Neural cell (in vitro differentiated cells): Measurements from ENCODE around the gene DGKG. TPM values are rescaled to one million over a fixed set of nuclear protein-coding genes. Genes with fewer than 3 reads are reported as not detected.

ENCODE experiments used
- H2AFZ ChIP-seq: fragments of 200-600, 300-800 bp; sonication (generic), shearing (Covaris generic); 2 replicates; pipeline ENCODE4 v1.6.0; 2014; ENCODE audit warnings: low read depth, mild to moderate bottlenecking, antibody characterized with exemption, low read length, moderate library complexity
- H3F3A ChIP-seq: fragments of 200-600 bp; shearing (Covaris generic); 2 replicates; pipeline ENCODE4 v1.6.1; 2016; ENCODE audit warnings: mild to moderate bottlenecking, moderate library complexity, mixed read lengths, antibody characterized with exemption, low read length; ENCODE audit not compliant: insufficient read depth, poor library complexity, severe bottlenecking
- H3K27ac ChIP-seq: fragments of 200-600, 300-800 bp; sonication (generic), shearing (Covaris generic); 2 replicates; pipeline ENCODE4 v1.5.1; 2014; ENCODE audit warnings: mild to moderate bottlenecking, low read length, moderate library complexity
- H3K27me3 ChIP-seq: fragments of 300-800, 200-600 bp; sonication (generic), shearing (Covaris generic); 2 replicates; pipeline ENCODE4 v1.6.0; 2014; ENCODE audit warnings: mild to moderate bottlenecking, low read depth, low read length, moderate library complexity; ENCODE audit not compliant: insufficient read depth
- H3K36me3 ChIP-seq: fragments of 300-800, 200-600 bp; sonication (generic), shearing (Covaris generic); 2 replicates; pipeline ENCODE4 v1.5.1; 2014; ENCODE audit warnings: mild to moderate bottlenecking, antibody characterized with exemption, low read length, moderate library complexity; ENCODE audit not compliant: insufficient read depth
- H3K4me2 ChIP-seq: fragments of 300-800, 200-600 bp; sonication (generic), shearing (Covaris generic); 2 replicates; pipeline ENCODE4 v1.6.0; 2014; ENCODE audit warnings: mild to moderate bottlenecking, low read length
- H3K4me3 ChIP-seq: fragments of 300-800, 200-600 bp; sonication (generic), shearing (Covaris generic); 2 replicates; pipeline ENCODE4 v1.5.1; 2014; ENCODE audit warnings: mild to moderate bottlenecking, low read length, moderate library complexity
- H3K79me2 ChIP-seq: fragments of 200-600 bp; shearing (Covaris generic); replicated peaks from 2 replicates; pipeline ENCODE4 v1.6.0; 2014; ENCODE audit warnings: mild to moderate bottlenecking, low read length, moderate library complexity; ENCODE audit not compliant: insufficient read depth
- H3K9ac ChIP-seq: fragments of 300-800, 200-600 bp; sonication (generic), shearing (Covaris generic); 2 replicates; pipeline ENCODE4 v1.6.1; 2016; ENCODE audit warnings: mild to moderate bottlenecking, low read length, mixed read lengths
- H3K9me2 ChIP-seq: fragments of 200-600 bp; shearing (Covaris generic); 2 replicates; pipeline ENCODE4 v1.6.1; 2016; ENCODE audit warnings: mild to moderate bottlenecking, low read length, mixed read lengths; ENCODE audit not compliant: insufficient read depth
- H3K9me3 ChIP-seq: fragments of 200-600, 300-800 bp; sonication (generic), shearing (Covaris generic); 2 replicates; pipeline ENCODE4 v1.6.1; 2016; ENCODE audit warnings: mild to moderate bottlenecking, mixed run types, low read length, moderate library complexity, mixed read lengths
- H4K20me1 ChIP-seq: fragments of 200-600 bp; shearing (Covaris generic); 2 replicates; pipeline ENCODE4 v1.6.1; 2016; ENCODE audit warnings: mild to moderate bottlenecking, mixed run types; ENCODE audit not compliant: insufficient read depth
- CTCF ChIP-seq: fragments of 450-650 bp; IDR thresholded peaks from 2 replicates; pipeline ENCODE4 v1.5.1; 2014; ENCODE audit warnings: antibody characterized with exemption, mild to moderate bottlenecking, moderate library complexity; ENCODE audit not compliant: poor library complexity, severe bottlenecking
- EP300 ChIP-seq: fragments of 450-650 bp; conservative IDR thresholded peaks from 2 replicates; pipeline ENCODE4 v1.6.1; 2014; ENCODE audit warnings: antibody characterized with exemption, mild to moderate bottlenecking, moderate library complexity; ENCODE audit not compliant: poor library complexity, severe bottlenecking
- EZH2 ChIP-seq: fragments of 200-600, 300-800 bp; shearing (Covaris generic), sonication (generic); IDR thresholded peaks from 2 replicates; pipeline ENCODE4 v1.6.1; 2014; ENCODE audit warnings: antibody characterized with exemption, low read length, borderline replicate concordance, mild to moderate bottlenecking; ENCODE audit not compliant: insufficient read depth, poor library complexity, severe bottlenecking
- MXI1 ChIP-seq: fragments of 450-650 bp; conservative IDR thresholded peaks from 2 replicates; pipeline ENCODE4 v1.6.1; 2014; ENCODE audit warnings: antibody characterized with exemption, mild to moderate bottlenecking; ENCODE audit not compliant: poor library complexity, severe bottlenecking
- POLR2AphosphoS5 ChIP-seq: IDR thresholded peaks from 2 replicates; pipeline ENCODE4 v1.6.1; 2012
- RAD21 ChIP-seq: fragments of 450-650 bp; conservative IDR thresholded peaks from 2 replicates; pipeline ENCODE4 v1.6.1; 2014; ENCODE audit warnings: antibody characterized with exemption, mild to moderate bottlenecking, moderate library complexity
- SMC3 ChIP-seq: fragments of 450-650 bp; conservative IDR thresholded peaks from 2 replicates; pipeline ENCODE4 v1.6.1; 2014; ENCODE audit warnings: antibody characterized with exemption, mild to moderate bottlenecking, moderate library complexity; ENCODE audit not compliant: poor library complexity
- TAF1 ChIP-seq: IDR thresholded peaks from 2 replicates; pipeline ENCODE4 v1.6.1; 2012; ENCODE audit warnings: low read depth
- polyA plus RNA-seq: library from polyadenylated mRNA; depleted of rRNA; stranded (reverse); fragments of >200 nt; gene quantifications from 2 replicates; pipeline ENCODE4 v1.2.3, GENCODE V29; 2014
- TF ChIP-seq, protein P1 (sequence below): IDR thresholded peaks from 2 replicates; pipeline ENCODE4 v1.6.1; 2012; ENCODE audit warnings: borderline replicate concordance

Gene DGKG
- polyA plus RNA-seq, 1 donor from 2014 or later = not detected

- Histone ChIP-seq H3K9me3 (no peaks in the 10 kb centered on the region), H3K36me3 (no peaks in the 10 kb centered on the region), H3K79me2 (no peaks in the 10 kb centered on the region), H4K20me1 (no peaks in the 10 kb centered on the region), H3K9me2 (no peaks in the 10 kb centered on the region), H2AFZ (no peak overlapping the region), H3K27ac (no peak overlapping the region), H3K4me2 (no peak overlapping the region), H3K27me3 (no peaks in the 10 kb centered on the region), H3K9ac (no peak overlapping the region), H3K4me3 (no peak overlapping the region), H3F3A (no peaks in the 10 kb centered on the region)
- TF ChIP-seq EZH2 (no peak), TAF1 (no peak), SMC3 (no peak), MXI1 (no peak), POLR2AphosphoS5 (no peak), RAD21 (no peak), EP300 (no peak), CTCF (no peak)
Measured at GRCh38 chr3:186212611-186213010, 149.4 kb downstream of the DGKG start.

DNA sequence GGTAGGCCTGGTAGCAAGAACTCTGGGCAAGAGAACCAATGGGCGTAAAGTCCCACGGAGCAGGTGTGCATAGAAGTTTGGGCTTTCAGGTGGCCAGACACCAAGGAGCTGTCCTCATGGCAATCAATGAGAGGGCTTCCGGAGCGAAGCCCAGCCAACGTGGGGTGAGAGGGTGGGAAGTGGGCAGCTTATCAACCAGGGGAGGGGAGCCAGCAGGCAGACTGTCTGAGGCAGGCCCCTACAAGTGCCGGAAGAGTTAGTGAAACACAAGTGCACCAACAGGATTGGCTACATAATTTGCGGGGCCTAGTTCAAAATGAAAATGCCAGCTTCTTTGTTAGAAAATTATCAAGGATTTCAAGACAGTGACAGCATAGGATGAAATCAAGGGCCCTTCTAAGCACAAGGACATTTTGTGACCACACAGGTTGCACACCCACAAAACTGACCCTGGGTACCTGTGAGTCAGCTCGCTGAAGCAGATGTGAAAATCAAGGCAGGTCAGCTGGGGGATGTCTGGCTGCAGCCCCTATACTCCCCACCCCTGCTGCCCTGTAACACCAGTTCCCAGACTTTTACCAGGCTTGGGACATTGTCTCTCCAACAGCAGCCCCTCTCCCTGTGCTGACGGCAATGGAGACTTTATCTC, 151.1 kb downstream of the DGKG start:
- Histone ChIP-seq H3K4me2 (no peak overlapping the region), H3K9ac (no peak overlapping the region), H3K36me3 (no peaks in the 10 kb centered on the region), H3K9me2 (no peaks in the 10 kb centered on the region), H3K4me3 (no peak overlapping the region), H3K9me3 (no peaks in the 10 kb centered on the region), H3F3A (no peaks in the 10 kb centered on the region), H2AFZ (no peak overlapping the region), H3K27me3 (no peaks in the 10 kb centered on the region), H3K79me2 (no peaks in the 10 kb centered on the region), H3K27ac (no peak overlapping the region), H4K20me1 (no peaks in the 10 kb centered on the region)
- TF ChIP-seq SMC3 = no peak
- no peak for TF ChIP-seq TAF1
- TF ChIP-seq, protein P1, sequence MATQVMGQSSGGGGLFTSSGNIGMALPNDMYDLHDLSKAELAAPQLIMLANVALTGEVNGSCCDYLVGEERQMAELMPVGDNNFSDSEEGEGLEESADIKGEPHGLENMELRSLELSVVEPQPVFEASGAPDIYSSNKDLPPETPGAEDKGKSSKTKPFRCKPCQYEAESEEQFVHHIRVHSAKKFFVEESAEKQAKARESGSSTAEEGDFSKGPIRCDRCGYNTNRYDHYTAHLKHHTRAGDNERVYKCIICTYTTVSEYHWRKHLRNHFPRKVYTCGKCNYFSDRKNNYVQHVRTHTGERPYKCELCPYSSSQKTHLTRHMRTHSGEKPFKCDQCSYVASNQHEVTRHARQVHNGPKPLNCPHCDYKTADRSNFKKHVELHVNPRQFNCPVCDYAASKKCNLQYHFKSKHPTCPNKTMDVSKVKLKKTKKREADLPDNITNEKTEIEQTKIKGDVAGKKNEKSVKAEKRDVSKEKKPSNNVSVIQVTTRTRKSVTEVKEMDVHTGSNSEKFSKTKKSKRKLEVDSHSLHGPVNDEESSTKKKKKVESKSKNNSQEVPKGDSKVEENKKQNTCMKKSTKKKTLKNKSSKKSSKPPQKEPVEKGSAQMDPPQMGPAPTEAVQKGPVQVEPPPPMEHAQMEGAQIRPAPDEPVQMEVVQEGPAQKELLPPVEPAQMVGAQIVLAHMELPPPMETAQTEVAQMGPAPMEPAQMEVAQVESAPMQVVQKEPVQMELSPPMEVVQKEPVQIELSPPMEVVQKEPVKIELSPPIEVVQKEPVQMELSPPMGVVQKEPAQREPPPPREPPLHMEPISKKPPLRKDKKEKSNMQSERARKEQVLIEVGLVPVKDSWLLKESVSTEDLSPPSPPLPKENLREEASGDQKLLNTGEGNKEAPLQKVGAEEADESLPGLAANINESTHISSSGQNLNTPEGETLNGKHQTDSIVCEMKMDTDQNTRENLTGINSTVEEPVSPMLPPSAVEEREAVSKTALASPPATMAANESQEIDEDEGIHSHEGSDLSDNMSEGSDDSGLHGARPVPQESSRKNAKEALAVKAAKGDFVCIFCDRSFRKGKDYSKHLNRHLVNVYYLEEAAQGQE = no peak
- TF ChIP-seq EP300 = no peak
- no peak for TF ChIP-seq RAD21
- TF ChIP-seq EZH2 = no peak
- no peak for TF ChIP-seq MXI1
- no peak for TF ChIP-seq POLR2AphosphoS5
